ENCODE results near the gene WNT9A.
"Not testable (repeated sequence)": the region's sequence is repeated elsewhere in the genome, so short reads cannot be mapped to it uniquely, and the experiment has no call there.

WNT9A gene

DNA sequence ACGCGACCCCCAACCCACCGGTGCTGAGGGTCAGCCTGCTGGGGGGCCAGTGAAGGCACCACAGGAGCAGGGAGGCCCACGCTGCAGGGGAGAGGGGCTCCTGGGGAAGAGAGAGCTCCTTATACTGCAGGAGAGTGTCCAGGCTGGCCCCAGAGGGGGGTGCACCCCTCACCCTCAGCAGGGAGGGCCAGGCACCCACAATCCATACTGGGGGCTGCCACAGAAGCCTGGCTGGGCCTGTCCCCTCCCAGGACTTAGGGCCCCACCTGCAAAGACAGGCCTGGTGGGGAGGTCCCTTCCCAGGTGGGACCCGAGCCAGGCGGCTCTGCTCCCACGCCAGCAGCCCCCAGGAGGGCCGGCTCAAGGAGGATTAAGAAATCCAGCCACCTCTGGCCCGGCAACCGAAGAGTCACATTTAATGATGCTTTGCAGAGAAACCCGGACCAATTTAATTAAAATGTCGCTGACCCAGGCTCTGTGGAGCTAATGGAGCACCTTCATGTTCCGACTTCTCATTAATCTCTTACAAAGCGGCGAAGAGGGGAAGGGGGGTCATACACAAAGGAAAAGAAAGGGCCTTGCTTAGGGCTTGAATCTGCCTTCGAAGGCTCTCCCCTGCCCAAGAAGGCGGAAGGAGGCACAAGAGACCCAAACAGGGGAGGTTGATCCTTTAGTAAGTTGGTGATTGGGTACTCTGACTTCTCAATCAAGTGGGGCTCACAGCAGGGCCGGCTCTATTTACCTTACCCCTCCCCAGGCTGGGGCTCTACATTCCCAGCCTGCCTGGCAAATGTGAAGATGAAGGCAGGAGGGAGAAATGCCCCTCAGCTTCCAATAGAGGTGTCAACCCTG, 25.0 kb downstream of the WNT9A start:
- no peak for DNase-seq

DNA sequence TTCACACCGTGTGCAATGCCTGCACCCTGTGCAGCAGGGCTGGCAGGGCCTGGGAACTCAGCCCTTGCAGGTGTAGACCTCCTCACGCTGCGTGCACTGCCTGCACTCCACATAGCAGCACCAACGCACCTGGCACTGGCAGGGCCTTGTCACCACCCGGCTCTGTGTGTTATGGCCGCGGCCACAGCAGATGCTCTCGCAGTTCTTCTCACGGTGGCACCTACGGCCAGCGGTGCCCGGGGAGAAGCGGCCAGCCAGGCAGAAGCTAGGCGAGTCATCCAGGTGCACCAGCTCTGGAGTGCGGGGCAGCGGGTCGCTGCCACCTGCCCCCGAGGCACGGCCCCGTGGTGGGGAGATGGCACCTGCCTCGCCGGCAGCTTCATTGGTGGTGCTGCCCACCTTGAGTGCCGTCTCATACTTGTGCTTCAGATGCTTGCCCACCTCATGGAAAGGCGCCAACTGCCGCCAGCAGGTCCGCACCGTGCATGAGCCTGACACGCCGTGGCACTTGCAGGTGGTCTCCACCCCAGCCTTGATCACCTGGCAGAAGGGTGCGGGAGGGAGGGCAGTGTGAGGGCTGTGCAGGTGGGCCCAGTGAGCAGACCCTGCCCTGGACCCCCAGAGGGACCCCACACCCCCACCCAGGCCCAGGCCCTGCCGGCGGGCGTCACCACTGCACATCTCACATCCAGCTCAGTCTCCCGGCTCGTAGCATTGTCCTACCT, 26.1 kb downstream of the WNT9A start:
- DNase-seq = no peak

DNA sequence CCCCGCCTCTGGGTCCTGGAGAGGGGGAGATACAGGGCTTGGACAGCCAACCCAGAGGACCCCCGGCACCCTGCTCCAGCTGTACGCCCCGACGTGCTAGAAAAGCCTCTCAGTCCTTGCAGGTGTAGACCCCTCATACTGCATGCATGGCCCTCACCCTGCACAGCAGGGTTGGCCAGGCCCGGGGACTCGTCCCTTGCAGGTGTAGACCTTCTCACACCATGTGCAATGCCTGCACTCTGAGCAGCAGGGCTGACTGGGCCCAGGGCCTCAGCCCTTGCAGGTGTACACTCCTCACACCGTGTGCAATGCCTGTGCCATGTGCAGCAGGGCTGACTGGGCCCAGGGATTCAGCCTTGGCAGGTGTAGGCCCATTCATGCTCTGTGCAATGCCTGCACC, 26.8 kb downstream of the WNT9A start:
- DNase-seq = no peak

DNA sequence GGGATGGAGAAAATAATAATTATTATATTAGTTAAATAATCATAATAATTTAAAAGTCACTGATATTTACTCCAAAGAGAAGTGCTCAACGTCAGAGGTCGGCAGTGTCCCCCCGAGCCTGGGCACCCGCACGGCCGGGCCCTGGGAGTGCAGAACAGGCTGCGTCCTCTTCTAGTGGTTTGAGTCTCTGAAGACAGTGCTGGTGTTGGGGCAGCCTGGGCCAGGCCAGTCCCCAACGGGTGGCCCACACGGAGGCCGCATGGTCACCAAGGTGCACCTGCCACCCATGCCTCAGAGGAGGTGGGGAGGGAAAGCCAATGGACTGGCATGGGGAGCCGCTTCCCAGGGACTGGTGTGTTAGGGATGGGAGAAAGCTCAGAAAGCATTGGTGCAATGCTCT, 27.3 kb downstream of the WNT9A start:
- no peak for DNase-seq

DNA sequence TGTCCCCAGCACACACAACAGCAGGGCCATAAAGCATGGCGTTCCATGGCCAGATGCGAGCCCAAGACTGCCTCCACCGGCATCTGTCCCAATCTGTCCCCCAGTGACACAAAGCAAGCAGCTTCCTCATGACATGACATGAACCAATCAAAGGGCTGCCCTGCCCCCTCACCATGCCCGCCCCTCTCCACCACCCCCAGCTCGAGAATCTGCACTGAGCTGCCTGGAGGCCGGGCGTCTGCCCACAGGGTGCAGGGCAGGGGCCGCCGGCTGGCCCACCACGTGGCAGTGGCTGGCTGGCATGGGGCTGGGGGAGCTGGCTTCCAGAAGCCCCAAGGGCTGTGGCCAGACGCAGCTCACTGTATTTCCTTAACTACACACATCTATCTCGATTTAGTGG, 27.8 kb downstream of the WNT9A start:
- DNase-seq = no peak

DNA sequence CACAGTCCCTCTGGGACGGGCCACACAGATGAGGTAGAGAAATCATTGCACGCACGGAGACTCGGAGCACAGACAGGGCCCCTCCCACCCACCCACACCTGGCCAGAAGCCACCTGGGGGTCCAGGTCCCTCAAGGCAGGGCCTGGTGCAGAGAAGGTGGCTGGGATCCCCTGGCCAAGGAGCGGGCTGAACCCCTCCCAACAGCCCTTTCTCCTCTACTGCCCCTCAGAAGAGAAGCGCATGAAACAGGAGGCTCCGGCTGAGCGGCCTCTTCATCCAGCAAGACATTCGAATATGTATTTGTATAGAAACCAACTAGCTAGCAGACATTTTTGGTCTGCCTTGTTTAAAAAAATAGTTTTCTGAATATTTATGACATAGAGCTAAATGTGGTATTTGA, 29.0 kb downstream of the WNT9A start:
- no peak for DNase-seq

DNA sequence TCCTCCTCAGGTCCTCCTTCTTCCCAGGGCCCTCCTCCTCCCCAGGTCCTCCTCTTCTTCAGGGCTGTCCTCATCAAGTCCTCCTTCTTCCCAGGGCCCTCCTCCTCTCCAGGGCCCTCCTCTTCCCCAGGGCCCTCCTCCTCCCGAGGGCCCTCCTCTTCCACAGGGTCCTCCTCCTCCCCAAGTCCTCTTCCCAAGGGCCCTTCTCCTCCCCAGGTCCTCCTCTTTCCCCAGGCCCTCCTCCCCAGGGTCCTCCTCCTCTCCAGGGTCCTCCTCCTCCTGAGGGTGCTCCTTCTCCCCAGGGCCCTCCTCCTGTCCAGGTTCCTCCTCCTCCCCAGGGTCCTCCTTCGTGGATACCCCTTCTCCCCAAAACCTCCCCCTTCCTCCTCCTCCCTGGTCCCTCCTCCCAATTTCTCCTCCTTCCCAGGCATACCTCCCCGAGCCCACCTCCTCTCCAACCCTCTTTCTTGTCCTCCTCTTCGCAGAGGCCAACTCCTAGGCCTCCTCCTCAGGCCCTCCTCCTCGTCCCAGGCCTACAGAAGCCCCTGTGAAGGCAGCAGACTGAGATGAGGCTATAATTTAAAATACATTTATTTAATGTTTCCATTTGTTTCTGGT, 29.5 kb downstream of the WNT9A start:
- no peak for DNase-seq

DNA sequence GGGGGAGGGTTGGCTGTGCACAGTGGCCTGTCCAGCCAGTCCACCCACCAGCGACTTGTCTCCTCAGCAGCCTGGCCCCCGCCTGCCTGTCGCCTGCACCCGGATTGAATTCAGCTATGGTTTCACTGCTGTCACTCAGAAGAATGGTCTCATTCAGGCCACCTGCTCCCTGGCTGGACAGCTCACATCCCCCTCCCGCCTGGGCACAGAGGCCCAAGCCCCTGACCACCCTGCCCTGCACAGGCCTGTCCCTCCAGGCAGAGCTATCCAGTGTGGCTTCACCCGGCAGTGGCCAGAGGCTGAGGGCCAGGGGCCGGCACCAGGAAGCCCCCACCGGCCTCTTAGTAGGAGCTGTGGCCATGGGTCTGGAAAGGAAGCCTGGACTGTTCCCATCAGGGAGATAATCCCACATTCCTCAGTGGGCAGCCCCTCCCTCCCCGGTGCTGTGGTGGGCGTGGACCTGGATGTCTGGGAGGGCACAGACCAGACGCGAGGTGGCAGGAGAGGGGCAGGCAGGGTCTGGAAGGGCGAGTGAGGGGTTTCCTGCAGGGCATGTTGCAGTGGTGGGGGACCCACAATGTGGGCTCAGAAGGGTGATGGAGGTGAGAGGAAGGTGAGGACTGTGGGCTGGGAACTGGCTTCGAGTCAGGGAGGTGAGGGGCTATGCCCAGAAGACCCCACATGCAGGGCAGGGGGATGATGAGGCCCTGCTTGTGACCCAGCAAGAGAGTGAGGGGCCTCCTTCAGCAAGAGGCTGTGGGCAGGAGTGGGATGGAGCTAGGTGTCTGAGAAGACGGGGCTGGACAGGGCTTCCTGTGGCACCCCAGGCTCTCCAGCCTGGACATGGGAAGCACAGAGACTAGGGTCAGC, 30.4 kb downstream of the WNT9A start:
- DNase-seq = no peak

DNA sequence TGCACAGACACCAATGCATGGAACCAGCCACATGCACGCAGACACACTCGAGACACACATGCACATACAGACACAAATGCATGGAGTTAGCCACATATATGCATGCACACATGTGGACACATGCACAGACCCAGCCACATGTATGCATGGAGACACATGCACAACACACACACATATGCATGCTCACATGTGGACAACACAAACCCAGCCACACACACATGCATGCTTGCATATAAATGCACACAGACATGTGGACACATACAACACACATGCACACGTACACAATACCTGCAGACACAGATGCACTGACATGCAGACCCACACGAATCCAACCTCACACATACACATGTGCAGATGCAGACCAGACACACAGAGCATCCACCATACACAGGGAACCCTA, 31.1 kb downstream of the WNT9A start:
- DNase-seq = no peak

DNA sequence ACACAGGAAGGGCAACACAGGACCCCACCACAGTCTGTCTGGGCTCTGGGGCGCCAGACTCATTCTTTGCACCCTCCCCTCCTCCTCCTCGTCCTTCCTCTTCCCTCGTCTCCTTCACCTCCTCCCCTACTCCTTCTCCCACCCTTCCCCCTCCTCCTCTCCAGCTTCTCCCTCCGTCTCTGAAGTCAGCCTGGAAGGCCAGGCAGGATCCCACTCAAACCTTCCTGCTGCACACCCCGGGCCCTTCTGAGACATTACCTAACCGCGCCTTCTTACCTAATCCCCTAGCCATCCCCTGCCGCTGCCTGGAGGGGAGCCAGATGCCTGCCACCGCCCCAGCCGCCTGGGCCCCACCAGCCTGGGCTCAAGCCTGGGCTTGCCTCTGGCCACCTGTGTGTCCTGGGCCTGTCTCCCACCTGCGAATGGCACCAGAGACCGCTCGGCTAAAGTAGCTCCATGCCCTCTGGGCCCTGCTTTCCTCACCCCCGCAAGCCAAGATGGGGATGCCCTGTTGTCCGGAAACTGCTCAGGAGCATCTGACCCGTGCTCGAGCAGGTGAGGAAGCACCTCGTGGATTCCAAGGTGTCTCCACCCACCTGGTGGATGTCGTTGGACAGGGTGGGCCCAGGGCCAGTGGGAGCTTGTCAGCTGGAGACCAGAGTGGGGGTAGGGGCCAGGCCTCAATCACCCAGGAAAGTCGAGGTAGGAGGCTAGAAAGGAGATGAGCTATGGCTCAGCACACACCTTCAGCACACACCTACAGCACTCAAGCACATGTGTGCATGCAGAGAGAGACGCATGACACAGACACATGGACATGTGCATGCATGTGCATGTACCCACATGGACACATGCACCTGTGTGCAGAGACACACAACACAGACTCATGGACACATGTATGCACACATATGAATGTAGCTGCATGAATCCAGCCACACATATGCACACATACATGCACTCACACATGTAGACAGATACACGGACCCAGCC, 31.9 kb downstream of the WNT9A start:
- DNase-seq = peak; percentile 66

DNA sequence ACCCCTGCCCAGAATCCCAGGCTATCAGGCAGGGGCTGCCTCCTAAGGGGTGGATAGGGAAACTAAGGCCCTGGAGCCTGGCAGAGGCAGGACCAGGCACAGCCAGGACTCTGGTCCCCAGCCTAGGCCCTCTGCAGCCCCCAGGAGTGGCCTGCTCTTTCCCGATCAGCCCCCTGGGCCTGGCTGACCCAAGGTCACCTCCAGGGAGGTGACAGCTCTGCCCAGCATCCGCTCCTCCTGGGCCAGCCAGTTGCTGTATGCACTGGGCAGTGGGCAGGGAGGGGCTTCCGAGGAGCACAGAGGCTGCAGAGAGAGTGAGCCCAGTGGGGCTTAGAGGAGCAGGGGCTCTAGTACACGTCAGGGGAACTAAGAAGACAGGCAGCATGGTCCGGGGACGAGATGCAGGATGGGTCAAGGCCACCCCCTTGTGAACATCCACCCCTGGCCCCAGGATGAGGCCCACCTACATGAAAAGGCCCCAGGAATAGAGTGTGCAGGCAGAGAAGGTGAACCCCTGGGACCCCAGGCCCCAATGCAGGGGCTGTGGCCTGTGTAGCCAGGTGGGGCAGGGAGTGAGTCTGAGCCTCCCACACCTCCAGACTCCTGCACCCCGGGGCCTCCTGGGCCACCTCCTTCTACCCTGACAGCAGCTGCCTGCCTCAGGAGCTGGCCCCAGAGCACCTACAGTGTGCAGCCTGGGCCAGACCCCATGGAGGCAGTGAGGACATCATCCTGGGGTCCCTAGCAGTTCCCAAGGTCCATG, 32.8 kb downstream of the WNT9A start:
- no peak for DNase-seq

DNA sequence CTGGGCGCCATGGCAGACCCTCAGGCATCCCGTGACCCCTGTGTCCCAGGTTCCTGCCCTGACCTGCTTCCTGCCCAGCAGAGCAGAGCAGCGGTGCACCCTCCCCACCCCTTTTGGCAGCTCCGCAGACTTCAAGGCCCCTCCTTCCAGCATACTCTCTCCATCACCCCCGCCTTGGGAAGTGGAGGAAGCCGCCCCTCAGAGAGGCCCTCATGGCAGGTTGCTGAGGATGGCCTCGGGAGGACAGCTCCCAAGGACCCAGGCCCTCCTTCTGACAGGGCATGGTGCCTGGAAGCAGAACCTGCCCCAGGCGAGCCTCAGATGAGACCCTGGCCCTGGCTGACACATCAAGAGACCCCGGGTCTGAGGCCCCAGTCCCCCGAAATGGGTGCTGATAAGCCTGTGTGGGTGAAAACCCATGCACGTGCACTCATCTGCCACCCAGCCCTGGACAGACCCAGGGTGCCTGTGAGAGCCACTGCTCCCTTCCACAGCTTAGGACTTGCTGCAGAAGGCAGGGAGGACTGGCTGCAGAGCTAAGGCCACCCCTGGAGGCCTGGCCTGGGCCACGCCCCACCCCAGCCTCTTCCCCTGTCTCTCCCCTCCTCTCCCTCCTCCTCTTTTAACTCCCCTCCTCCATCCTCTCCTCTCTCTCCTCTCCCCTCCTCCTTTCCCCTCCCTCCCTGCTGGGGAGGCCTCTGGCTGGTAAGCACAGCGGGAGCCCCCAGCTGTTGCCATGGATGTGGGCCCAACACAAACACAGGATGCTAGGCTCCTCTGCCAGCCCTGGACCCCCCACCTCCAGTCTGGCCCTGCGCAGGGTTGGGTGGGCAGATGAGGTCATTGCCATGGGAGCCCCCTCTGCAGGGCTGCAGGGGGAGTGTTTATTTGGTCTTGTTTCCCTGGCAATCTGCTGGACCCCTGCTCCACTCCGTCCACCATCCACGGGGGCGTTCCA, 33.7 kb downstream of the WNT9A start:
- peak; percentile 56 for DNase-seq

DNA sequence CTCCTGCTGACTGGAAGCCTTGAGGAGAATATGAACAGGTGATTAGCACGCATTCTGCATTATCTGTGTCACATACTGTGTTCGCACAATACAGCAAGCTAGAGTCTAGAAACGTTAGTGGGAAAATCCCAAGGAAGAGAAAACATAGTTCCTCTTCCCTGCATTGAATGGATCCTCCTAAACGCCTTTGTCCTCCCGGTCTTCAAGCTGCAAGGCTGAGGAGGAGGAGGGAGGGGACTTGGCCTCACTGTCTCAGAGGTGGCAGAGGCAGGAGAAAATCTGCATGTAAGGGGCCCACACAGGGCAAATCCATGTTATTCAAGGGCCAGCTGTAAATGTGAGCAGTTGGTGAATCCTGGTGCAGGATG, 34.4 kb downstream of the WNT9A start:
- DNase-seq = no peak

DNA sequence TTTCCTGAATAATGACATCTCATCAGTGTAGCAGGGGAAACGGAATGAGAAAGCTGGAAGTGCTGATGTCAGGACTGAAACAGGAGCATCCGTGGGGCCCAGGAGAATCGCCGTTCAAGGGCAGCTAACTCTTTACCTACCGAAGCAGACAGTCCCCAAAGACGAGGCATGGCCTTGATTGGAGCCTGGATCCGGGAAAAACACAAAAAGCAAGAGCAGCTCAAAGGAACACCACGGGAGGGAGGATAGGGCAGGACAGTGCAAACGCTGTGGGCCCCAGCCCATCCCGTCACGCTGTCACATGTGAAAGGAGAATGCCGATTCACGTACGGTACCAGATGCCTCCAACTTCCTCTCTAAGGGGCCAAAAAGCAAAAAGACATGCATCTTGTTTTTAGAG, 34.9 kb downstream of the WNT9A start:
- DNase-seq = no peak

DNA sequence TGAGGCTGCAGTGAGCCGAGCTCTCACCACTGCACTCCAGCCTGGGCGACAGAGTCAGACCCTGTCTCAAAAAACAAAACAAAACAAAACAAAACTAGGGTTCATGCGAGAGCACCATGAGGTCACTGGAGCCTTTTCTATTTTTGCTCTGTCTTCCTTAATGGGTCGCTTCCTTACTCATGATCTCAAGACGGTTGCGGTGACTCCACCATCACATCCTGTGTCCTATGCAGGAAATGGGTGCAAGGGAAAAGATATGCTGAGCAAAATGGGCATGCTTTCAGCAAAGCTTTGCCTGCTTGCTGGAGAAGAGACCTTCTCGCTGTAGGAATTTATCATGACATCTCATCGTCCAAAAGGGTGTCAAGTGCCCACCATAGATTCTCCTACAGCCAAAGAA, 36.4 kb downstream of the WNT9A start:
- DNase-seq = no peak

DNA sequence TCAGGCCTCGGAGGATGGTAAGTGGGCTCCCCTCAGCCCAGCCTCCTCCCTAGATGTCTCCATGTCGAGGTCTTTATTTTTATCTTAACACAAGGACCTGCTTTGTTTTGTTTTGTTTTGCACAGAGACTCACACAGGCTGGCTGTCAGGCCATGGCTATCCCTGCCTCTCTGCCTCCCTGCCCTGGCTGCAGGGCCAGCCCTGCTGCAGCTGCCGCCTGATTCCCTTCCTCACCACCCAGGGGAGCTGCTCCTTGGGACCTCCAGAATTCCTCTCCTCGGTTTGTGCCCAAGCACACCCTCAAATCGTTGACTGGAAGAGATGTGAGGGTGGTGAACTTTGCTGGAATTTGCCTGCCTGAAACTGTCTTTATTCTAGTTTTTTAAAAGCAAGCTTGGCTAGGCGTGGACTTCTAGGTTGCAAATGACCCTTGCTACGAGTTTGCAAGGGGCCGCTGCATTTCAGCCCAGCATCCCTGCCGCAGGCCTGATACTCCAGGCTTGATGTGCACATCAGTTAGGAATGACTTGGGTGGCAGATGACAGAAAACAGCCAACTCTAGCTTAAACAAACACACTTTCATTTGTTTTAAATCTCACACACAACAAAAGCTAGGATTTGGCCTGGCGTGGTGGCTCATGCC, 37.1 kb downstream of the WNT9A start:
- DNase-seq = no peak

DNA sequence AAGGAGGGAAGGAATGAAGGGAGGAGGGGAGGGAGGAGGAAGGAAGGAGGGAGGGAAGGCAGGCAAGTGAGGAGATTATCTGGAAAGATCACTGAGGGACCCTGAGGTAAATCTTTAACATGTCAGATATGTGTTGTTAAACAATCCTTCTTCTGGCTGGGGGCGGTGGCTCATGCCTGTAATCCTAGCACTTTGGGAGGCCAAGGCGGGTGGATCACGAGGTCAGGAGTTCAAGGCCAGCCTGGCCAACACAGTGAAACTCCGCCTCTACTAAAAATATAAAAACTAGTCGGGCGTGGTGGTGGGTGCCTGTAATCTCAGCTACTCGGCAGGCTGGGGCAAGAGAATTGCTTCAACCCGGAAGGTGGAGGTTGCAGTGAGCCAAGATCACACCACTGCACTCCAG, 37.8 kb downstream of the WNT9A start:
- DNase-seq = not testable (repeated sequence)

DNA sequence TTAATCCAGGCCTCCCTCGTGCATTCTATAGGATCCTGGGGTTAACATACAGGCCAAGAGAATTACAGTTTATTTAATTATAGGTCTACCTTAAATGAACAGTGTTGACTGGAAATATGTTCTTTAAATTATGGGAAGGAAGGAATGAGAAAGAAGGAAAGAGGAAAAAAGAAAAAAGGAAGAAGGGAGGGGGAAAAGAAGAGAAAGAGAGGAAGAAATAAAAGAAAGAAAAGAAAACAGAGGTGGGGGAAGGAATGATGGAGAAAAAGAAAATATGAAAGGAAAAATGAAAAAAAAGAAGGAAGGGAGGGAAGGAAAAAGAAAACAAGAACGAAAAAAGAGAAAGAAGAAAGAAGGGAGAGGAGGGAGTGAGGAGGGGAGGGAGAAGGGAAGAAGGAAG, 38.5 kb downstream of the WNT9A start:
- no peak for DNase-seq

DNA sequence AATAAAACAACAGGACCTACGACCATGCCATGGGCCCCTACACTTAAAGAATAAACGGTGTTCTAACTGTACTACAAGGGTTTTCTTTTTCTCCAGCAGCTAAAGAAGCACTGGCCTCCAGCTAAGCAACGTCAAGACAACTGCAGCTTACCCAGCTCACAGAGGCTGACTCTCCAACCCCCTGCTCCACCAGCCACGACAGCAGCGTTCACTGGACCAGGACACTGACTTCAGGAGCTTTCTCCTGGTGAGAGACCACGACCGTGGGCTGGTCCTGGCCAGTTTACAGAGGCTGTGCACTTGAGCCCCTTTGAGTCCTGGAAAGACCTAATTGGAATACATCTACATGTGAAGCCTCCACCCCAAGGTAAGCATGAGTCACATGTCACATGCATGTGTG, 39.4 kb downstream of the WNT9A start:
- no peak for DNase-seq
